Tibial artery (tissue), 4 donors: Measurements from ENCODE around the gene BMF.
A peak's percentile ranks its signal among the peaks of the same experiment; 100 is the strongest.

ENCODE experiments used
- DNase-seq, 2 donors: peaks; one replicate each; pipeline ENCODE4 v3.0.0-alpha.2; 2019
- H3K27ac ChIP-seq, 2 donors: fragments of 200-600 bp; sonication (generic) in 1 of 2; 1 replicate in 1 of 2; 2 replicates in 1 of 2; pipeline ENCODE4 v1.5.1; 2018 to 2019; ENCODE audit warnings: mild to moderate bottlenecking in 1 of 2
- H3K27me3 ChIP-seq, 2 donors: fragments of 200-600 bp; sonication (generic) in 1 of 2; one replicate each; pipeline versions ENCODE4 v1.5.1 to v1.6.0; 2016 to 2019
- H3K36me3 ChIP-seq, 3 donors: fragments of 200-600 bp; sonication (generic) in 2 of 3; one replicate each; pipeline ENCODE4 v1.5.1; 2016 to 2019; ENCODE audit warnings: mild to moderate bottlenecking in 2 of 3
- H3K4me1 ChIP-seq, 4 donors: fragments of 200-600 bp; sonication (generic) in 2 of 4; 1 replicate in 3 of 4; 2 replicates in 1 of 4; pipeline ENCODE4 v1.5.1; 2016 to 2019
- H3K4me3 ChIP-seq, 2 donors: fragments of 200-600 bp; sonication (generic) in 1 of 2; 1 replicate in 1 of 2; 2 replicates in 1 of 2; pipeline ENCODE4 v1.5.1; 2018 to 2019; ENCODE audit warnings: mild to moderate bottlenecking in 2 of 2
- H3K9me3 ChIP-seq, 3 donors: fragments of 200-600 bp; sonication (generic) in 1 of 3; one replicate each; pipeline ENCODE4 v1.5.1; 2016 to 2019
- intact Hi-C: fragments of 100-400 bp; cut with DNase I; formaldehyde crosslinking; loops from one replicate; pipeline ENCODE4 v1.15.0; 2023; ENCODE audit warnings: low total_unique reads
- TF ChIP-seq, protein P1 (sequence below), 2 experiments: fragments of 200-600 bp in 1 of 2; fragments of 450-650 bp in 1 of 2; IDR thresholded peaks; one replicate each; pipeline ENCODE4 v1.5.1; 2017 to 2019; ENCODE audit warnings: antibody characterized with exemption in 2 of 2, mild to moderate bottlenecking in 1 of 2, moderate library complexity in 1 of 2

The BMF gene

DNA sequence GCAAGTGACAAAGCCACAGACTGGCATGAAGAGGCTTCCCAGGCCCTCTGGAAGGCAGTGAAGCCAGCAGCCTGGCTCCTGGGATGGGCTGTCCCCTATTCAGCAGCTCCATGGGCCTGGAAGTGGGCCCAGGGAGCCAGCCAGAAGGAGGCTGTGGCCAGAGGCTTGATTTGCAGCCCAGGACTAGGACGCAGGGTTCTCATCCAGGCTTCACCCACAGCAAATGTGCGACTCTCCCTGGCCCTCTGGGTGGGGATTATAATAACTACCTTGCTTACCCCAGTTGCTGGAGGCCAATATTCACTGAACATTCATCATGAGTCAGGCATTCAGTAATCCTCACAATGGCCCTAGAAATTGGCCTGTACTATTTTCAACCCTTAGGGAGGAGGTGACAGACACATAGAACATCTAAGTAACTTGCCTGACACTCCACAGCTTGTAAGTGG lies 45.1 kb downstream of the BMF start:
- Histone ChIP-seq H3K4me3 (no peak overlapping the region), H3K27ac (peak overlapping the region in 1 of 2 donors; percentile 17), H3K4me1 (peaks cover 0 to 13% (median 5%) of the 10 kb centered on the region in 4 donors), H3K36me3 (no peaks in the 10 kb centered on the region), H3K27me3 (no peaks in the 10 kb centered on the region), H3K9me3 (no peaks in the 10 kb centered on the region)
- TF ChIP-seq, protein P1, sequence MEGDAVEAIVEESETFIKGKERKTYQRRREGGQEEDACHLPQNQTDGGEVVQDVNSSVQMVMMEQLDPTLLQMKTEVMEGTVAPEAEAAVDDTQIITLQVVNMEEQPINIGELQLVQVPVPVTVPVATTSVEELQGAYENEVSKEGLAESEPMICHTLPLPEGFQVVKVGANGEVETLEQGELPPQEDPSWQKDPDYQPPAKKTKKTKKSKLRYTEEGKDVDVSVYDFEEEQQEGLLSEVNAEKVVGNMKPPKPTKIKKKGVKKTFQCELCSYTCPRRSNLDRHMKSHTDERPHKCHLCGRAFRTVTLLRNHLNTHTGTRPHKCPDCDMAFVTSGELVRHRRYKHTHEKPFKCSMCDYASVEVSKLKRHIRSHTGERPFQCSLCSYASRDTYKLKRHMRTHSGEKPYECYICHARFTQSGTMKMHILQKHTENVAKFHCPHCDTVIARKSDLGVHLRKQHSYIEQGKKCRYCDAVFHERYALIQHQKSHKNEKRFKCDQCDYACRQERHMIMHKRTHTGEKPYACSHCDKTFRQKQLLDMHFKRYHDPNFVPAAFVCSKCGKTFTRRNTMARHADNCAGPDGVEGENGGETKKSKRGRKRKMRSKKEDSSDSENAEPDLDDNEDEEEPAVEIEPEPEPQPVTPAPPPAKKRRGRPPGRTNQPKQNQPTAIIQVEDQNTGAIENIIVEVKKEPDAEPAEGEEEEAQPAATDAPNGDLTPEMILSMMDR (IDR thresholded peaks at IDR 0.05): no peak
- DNase-seq: peak in 1 of 2 donors; percentile 65
- intact Hi-C loops: loop anchor here (10.0 kb wide), 1 partner anchor 361 kb away; no protein-coding TSS in a partner anchor

DNA sequence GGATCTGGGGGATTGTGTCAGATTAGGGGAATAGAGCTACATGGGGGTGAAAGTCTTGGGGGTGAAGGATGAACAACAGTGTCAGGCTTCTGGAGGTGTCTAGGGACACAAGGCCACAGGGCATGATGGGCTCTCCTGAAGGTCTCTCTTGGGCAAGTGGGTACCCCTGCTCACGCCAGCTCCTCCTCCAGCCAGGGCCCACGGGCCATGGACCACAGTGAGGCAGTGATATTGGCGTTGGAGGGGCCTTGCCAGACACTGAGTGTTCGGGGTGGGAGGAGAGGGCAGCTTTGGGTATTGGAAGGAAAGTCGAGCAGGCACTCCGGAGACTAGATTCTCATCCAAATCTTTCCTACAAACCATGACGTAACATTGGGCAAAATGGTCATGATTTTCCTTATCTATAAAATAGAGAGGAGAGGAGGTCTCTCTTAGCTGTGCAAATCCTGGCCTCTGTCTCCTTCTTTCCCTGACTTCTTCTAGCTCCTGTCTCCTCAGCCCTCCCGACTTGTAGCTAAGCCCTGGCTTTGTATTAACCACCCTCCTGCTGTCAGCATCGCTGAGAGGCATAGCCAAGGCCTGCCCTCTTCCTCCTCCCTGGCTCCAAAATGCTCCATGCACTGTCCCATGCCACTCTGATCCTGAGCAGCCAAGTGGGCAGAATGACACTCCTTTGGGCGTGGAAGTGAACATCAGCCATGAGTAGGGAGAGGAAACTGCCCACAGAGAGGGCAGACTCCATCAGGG lies 45.7 kb downstream of the BMF start:
- H3K27me3 ChIP-seq: no peaks in the 10 kb centered on the region
- TF ChIP-seq, protein P1 (IDR thresholded peaks at IDR 0.05): no peak
- no peak overlapping the region for H3K4me3 ChIP-seq
- H3K9me3 ChIP-seq: no peaks in the 10 kb centered on the region
- peak overlapping the region in 1 of 2 donors; percentile 17 for H3K27ac ChIP-seq
- no peaks in the 10 kb centered on the region for H3K36me3 ChIP-seq
- intact Hi-C loops: loop anchor here (10.0 kb wide), 1 partner anchor 362 kb away; no protein-coding TSS in a partner anchor
- peaks cover 0 to 9% (median 3%) of the 10 kb centered on the region in 4 donors for H3K4me1 ChIP-seq
- DNase-seq: peak in 1 of 2 donors; percentile 54

DNA sequence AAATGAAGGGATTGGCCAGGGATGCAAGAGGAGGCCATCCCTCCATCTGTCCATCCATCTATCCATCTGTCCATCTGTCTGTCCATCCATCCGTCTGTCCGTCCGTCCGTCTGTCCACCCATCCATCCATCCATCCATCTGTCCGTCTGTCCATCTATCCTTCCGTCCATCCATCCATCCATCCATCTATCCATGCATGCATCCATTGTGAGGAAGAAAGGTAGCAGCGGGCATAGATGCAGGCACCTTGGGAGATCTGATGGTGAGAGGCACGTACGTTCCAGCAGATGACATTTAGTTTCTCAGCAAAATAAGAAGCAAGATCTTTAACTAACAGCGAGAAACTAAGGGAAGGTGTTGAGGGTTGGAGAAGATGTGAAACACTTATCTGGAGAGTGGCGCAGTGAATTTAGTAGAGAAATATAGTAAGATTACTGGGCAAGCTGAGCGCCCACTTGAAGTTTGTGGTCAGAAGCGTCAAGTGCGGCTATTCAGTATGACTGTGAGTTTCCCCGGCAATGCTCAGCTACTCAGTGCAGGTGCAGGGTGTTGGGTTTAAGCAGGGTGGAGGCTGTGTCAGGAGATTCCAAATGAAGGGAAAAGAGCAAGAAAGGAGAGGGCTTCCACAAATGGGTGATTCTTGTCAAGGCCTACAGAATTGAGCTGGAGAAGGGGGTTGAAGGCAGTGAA lies 47.3 kb downstream of the BMF start:
- TF ChIP-seq, protein P1 (IDR thresholded peaks at IDR 0.05): no peak
- Histone ChIP-seq H3K27ac (no peak overlapping the region), H3K4me1 (peaks cover 0 to 9% (median 3%) of the 10 kb centered on the region in 4 donors), H3K27me3 (no peaks in the 10 kb centered on the region), H3K4me3 (no peak overlapping the region), H3K36me3 (no peaks in the 10 kb centered on the region), H3K9me3 (no peaks in the 10 kb centered on the region)
- DNase-seq: peak; percentile 4 to 7
- intact Hi-C loops: loop anchor here (10.0 kb wide), 1 partner anchor 363 kb away; no protein-coding TSS in a partner anchor

DNA sequence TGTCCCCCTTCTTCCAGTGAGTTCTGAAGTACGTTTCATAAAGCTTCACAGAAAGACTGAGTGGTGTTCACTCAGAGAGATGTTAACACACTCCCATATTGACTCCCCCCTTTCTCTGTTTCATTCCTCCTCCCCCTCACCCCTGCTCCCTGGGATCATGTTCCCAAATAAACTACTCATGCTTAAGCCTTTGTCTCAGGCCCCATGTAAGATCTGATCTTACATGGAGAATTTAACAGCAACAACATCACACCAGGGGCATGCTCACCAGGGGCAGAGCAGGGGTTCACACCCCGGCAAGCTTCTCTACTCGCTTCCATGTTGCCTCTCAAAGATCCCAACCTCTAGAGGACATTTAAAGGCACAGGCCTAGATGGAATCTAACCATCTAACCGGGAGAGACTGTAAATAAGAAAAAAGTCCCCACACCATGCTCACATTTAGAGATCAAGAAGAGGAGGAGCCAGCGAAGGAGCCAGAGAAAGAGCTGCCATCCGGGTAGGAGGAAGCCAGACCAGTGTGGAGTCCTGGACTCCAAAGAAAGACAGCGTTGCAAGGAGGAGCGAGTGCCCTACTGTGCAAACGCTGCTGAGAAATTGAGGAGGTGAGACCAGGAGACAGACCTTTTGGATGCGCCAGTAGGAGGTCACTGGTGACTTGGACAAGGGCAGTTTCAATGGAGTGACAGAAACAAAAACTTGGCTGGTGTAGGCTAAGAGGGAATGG lies 48.3 kb downstream of the BMF start:
- Histone ChIP-seq H3K4me1 (peaks cover 0 to 12% (median 3%) of the 10 kb centered on the region in 4 donors), H3K27me3 (no peaks in the 10 kb centered on the region), H3K27ac (no peak overlapping the region), H3K9me3 (no peaks in the 10 kb centered on the region), H3K4me3 (no peak overlapping the region), H3K36me3 (no peaks in the 10 kb centered on the region)
- intact Hi-C loops: loop anchor here (10.0 kb wide), 1 partner anchor 364 kb away; no protein-coding TSS in a partner anchor
- TF ChIP-seq, protein P1 (IDR thresholded peaks at IDR 0.05): no peak
- peak in 1 of 2 donors; percentile 23 for DNase-seq

DNA sequence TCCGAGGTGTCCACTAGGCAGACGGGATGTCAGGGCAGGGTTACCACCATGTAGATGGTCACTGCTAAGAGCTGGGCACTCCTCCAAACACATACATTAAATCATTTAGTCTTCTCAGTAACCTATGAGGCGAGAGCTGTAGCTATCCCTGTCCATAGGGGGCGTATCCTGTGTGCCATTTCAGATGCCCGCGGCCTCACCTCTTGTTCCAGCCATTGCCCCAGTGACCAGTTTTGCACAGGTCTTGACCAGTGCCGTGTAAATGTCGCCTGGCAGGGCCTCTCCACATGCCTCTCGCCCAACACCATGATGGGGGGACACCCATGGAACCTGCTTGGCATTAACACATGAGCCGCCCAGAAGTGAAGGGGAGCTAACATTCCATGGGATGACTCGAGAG lies 48.9 kb downstream of the BMF start:
- Histone ChIP-seq H3K27ac (no peak overlapping the region), H3K36me3 (no peaks in the 10 kb centered on the region), H3K4me1 (peaks cover 0 to 17% (median 3%) of the 10 kb centered on the region in 4 donors), H3K9me3 (no peaks in the 10 kb centered on the region), H3K4me3 (no peak overlapping the region), H3K27me3 (no peaks in the 10 kb centered on the region)
- intact Hi-C loops: loop anchor here (10.0 kb wide), 1 partner anchor 365 kb away; no protein-coding TSS in a partner anchor
- TF ChIP-seq, protein P1 (IDR thresholded peaks at IDR 0.05): no peak
- peak in 1 of 2 donors; percentile 54 for DNase-seq
